NAMALWA (cell line): ENCODE data around the gene PRKACA.

Experiments
- DNase-seq: peaks from one replicate; pipeline ENCODE4 v3.0.0-alpha.2; 2015; ENCODE audit warnings: low spot score

The PRKACA gene

DNA sequence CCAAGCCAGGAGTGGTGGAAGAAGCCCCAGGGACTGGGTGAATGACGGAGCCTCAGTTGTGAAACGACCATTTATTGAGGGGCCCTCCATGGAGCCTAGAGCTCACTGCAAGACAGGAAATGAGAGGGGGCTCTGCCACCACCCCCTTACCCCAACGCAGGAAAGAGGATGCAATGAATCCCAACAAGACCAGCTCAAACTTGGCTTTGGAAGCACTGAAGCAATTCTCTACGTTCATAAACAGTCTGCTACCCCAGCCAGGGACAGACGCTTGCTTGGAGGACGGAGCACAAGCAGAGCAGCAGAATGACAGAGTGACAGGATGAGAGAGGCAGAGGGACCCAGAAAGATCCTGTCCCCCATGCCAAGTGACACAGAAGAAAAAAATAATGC lies 1.0 kb downstream of the PRKACA start:
- no peak for DNase-seq

DNA sequence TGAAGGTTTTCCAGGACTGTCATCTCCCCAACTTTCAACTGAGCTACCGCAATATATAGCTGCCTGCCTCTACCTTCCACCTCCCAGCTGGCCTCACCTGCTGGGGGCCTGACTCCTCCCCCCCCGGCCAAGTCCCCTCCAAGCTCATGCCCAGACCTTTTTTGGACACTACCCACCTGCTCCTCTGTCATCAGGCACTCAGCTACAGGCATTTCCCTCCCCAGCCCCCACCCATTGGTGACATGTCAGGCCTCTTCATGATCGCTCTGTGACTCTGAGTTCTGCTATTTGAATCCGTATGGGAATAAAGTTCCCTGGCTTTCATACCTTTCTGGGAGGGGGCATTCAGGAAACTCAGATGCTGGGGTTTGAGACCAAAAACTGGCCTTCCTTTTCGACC lies 1.8 kb downstream of the PRKACA start:
- no peak for DNase-seq

DNA sequence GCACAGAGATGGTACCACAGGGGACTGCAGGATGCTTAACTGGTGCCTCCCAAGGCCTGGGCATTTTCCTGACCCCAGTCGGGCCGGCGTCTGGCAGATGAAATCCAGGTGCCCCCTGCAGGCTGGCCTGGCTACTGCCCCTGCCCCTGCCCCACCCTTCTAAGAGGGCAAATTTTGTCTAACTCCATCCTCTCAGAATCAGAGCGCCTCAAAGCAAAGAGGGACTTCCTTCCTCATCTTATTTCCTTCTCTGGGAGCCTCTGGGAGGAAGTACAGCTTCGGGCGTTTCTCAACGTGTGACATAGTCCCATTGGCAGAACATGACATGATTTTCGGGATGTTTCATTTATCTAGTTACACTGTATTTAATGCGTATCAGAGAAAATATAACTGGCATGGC lies 2.7 kb downstream of the PRKACA start:
- DNase-seq, result peak; percentile 59

DNA sequence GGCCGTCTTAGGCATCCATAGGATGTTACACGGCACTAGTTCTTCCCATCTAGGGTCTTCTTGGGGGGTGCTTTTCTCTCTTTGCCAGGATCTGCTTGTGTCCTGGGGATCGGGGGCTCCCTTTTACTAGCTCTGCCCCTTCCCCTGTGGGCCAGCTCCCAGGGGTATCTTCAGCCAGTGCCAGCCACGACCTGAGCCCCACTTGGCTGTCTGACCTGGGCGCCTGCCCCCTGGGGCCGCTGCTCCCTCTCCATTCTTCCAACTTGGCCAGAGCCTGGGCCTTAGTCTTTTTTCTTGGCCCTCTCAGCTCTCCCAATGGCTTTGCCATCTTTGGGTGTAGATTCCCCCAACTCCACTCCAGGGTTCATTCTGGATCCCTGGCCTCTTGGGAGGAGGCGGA lies 3.1 kb downstream of the PRKACA start:
- no peak for DNase-seq

DNA sequence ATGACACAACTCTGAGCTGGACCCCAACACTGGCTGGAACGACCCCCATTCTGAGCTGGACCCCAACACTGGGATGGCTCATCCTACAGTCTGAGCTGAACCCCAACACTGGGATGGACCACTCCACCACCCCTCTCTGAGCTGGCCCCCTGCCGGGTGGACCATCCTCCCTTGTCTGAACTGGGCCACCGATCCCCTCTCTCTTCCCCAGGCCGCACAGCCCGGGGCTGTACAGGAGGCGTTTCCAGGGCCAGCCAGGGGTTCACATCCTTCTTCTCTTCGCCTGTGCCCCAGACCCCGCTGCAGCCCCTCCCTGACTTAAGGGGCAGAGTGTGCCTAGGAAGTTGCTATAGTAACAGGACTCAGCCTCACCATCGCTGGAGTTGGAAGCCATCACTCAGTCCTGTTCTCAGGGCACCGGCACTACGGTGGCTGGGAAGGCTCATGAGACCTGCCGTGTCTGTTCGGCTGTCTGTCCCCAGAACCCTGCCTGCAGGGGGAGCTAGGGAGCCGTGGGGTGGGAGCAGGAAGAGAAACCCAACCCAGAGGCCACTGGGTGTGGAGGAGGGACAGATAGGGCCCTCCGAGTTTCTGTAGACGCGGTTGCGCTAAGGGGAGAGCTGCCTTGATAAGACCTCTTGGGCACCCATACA lies 3.7 kb downstream of the PRKACA start:
- DNase-seq, result peak; percentile 47

DNA sequence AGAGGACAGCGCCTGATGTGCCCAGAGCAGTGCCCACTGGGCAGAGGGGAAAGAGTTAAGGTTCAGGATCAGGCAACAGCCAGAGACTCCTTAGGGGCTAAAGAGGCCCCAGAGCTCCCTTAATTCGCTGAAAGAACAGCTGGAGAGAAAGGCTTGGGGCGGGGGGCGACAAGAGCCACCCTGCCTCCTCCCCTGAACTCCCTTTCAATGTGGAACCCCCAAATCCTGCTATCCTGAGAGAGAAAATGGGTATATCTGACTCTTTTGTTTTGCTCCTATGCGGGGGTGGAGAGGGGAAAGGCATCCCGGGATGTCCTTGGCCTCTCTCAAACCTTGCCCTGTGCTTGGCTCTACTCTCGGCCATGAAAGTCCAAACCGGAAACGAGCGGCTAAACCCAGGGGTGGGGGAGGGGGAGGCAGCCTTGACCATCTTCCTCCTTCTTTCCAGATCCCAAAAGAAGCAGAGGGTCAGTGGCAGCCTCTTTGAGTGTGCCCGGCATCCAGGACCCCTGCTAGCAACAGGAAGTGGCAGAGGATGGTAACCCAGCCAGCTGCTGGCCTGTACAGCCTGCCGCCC lies 4.7 kb downstream of the PRKACA start:
- no peak for DNase-seq

DNA sequence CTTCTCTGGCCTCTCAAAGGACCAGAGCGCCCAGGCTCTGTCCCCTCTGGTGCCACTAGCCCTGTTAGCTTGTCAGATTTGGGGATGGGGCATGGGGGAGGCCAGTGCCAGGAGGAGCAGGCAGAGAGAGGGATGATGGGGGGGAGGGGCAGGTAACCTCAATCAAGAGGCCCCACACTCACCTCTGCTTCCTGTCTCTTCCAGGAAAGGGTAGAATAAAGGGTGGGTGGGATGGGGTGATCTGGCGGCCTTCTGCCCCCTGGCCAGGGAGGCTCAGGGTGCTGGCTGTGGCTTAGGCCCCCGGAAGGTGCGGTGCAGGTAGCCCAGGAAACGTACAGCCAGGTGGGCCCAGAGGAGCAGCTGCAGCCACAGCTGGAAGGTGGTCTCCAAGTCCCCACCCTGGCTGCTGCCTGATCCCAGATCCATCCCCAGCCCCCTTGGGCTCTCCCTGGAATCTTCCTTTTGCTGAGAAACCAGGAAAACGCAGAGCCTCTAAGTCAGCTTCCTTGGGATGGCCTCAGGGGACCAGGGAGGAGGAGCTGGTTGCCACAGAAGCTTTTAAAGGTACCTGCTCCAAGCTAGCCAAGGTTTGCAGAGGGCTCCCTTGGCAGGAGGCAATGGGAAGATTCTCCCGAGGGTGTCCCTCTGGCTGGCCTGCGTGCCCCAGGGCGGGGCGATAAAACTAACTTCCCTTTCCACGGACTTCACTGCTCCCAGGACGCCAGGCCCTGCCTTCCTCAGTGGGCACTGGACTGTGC lies 5.3 kb downstream of the PRKACA start:
- no peak for DNase-seq

DNA sequence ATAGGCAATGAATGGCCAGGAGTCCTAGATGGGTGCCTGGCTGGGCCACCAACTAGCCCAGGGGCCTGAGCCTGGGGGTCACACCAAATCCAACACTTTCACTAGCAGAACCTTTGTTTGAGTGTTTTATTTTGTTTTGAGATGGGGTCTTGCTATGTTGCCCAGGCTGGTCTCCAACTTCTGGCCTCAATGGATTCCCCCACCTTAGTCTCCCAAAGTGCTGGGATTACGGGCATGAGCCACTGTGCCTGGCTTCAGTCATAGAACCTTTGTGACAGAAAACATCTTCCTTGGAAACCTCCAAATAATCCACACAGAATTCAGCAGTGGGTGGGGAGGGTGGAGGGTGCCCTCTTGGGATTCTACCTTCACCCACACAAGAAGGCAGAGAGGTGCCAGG lies 6.1 kb downstream of the PRKACA start:
- no peak for DNase-seq

DNA sequence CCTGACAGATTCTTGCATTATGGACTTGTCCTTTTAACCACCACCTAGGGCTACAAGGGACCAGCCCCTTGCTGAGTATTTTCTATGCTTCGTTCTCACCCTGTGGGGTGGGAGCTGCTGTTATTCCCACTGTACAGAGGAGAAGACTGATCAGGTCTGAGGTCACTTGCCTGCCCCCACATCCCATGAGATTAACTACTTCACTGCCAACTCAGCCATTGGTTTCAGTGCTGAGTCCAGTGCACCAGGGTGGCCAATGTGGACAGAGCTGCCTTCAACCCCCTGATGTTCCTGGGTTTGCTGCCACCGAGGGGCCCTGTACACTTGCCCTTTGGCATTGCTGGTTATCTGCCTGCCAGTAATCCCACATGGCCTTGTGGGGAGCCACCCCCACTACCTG lies 6.9 kb downstream of the PRKACA start:
- DNase-seq, result no peak

DNA sequence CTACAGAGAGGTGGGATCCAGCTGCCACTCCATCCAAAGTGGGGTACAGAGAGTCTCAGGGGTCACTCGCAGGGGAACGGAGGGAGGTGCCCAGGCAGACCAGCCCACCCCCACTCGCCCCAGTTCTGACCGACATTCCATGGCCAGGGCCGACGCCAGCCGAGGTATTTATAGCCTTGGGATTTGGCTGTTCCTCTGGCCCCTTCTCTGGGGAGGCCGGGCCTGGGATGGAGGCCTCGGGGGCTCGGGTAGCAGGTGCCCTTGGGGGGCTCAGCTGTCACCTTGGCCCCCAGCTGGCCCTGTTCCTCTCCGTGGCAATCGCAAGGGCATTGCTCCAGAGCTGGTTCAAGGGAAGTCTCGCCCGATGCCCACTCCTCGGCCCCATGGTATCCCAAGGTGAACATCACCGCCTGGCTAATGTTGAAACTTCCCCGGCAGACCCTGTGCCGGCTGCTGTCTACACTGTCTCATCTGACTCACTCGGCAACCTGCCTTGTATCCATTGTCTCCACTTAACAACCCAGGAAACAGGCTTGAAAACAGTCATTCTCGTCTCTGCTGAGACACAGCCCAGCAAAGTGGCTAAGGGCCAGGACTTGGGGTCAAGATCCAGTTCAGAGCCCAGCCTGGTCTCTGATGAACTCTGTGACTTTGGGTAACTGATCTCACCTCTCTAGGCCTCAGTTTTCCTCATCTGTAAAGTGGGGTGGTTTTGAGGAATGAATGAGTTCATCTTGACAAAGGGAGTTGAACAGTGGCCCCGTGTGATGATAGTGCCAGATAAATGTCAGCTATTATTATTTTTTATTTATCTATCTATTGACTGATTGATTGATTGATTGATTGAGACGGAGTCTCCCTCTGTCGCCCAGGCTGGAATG lies 9.7 kb downstream of the PRKACA start:
- DNase-seq, result no peak

DNA sequence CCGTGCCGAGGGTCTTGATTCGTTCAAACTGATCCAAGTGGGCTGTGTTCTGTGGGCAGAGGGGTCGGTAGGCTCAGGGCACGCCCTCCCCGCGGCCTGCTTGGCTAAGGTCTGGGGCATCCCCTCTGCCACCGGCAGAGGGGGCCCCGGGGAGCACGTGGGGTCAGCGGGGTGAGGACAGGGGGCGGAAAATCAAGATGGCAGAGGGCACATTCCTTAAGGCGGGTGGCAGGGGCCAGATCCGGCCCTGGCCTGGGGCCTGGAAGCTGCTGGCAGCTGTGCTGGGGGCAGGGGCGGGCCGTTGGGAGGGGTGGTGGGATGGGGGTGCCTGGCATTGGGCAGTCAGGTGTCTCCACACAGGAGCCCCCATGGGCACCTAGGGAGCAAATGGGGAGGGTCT lies 10.7 kb downstream of the PRKACA start:
- no peak for DNase-seq

DNA sequence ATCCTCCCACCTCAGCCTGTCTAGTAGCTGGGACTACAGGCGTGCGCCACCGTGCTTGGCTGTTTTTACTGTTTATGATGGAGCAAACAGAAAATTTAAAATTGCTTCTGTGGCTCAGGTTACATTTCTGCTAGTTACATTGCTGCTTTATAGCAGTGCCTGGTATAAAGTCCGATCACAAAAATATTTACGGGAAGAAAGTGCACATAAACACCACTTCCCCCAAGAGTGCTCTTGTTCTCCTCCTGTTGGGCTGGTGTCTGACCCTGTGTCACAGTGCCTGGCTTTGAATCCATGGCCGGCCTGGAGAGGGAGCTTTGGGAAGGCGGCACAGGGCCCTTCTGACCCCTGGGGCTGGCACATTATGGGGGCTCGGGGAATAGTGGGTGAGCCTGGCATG lies 11.9 kb downstream of the PRKACA start:
- no peak for DNase-seq

DNA sequence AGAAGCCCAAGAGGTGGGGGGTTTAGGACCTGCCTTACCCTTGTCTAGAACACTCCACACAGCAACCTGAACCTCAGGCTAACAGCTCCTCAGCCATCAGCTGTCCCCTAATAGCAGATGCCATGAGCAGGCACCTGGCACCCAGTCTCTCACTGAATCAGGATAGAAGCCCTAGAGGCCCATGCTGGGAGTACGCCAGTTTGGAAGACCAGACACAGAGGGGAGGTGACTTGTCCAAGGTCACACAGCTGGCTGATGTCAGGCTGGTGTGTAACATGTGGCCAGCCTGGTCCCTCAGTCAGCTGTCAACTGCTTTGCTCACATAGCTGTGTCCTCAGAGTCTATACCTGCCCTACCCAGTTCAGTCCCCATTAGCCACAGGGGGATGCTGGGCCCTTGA lies 14.3 kb downstream of the PRKACA start:
- peak; percentile 50 for DNase-seq

DNA sequence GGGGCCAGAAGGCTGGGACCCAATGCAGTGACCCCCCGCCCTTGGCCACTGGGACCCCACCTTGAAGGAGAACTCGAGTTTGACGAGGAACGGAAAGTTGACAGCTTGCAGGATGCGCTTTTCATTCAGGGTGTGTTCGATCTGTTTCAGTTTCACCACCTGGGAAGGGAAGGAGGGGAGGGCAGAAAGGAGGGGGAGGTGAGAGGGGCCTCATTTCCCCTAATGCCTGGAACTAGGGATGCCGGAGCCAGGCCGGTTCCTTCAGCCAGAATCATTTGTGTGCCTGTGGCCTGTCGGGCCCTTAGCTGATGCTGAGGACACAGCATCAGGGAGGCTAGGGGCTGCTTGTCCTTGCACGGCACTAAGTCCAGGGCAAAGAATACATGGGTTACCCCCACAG lies 14.8 kb downstream of the PRKACA start:
- DNase-seq, result no peak

DNA sequence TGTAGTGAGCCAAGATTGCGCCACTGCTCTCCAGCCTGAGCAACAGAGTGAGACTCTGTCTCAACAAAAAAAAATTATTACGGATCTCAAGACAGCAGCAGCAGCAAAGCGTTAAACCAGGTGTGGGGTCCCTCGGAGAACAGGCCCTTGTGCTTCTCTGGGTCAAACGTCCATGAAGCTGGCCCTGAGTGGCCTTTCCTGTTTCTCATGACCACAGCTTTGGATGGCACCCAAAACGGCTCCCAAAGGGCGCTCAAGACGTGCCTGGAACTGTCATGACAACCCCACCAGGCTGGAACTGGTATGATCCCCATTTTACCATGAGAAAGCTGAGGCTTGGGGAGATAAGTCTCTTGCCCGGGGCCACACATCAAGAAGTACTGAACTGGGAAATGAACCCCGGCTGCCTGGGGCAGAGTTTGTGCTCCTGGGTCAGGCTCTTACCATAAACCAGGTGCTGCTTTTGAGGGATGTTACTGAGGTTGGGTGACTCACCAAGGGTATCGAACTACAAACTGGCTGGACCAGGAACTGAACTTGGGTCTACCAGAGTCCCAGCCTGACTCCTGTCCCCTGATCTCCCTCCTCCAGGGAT lies 15.4 kb downstream of the PRKACA start:
- DNase-seq, result no peak

DNA sequence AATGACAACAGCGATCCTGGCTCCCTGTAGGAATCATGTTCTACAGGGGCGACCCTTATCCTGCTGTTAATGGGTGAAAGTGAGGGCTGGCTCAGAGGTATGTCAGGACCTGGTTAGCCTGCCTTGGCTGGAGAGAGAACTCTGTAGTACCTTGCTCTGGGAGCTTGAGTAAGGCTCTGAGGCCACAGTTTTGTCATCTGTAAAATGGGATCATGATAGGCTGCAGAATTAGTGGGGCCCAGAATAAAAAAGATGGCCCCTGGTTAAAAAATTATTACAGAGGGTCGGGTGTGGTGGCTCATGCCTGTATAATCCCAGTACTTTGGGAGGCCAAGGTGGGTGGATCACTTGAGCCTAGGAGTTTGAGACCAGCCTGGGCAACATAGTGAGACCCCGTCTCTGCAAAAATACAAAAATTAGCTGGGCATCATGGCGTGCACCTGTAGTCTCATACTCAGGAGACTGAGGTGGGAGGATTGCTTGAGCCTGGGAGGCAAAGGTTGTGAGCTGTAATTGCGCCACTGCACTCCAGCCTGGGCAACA lies 16.5 kb downstream of the PRKACA start:
- DNase-seq, result no peak

DNA sequence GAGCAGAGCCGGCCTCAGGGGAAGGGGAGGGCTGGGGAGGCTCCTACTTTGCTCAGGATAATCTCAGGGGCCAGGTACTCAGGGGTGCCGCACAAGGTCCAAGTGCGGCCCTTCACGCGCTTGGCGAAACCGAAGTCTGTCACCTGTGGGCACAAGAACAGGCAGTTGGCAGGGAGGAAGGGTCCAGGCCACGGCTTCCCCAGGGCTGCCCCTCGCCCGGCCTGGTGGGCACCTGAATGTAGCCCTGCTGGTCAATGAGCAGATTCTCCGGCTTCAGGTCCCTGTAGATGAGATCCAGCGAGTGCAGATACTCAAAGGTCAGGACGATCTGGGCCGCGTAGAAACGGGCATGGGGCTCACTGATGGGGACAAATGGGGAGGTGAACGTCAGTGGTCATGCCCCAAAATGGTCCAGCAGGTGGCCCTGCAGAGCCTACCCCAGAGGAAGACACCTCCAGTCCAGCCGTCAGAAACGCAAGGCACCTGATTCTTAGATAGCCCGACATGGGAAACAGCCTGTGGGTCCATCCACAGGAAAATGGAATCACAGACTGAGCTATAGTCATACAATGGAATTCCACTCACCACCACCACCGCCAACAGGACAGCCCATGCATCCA lies 19.9 kb downstream of the PRKACA start:
- no peak for DNase-seq

DNA sequence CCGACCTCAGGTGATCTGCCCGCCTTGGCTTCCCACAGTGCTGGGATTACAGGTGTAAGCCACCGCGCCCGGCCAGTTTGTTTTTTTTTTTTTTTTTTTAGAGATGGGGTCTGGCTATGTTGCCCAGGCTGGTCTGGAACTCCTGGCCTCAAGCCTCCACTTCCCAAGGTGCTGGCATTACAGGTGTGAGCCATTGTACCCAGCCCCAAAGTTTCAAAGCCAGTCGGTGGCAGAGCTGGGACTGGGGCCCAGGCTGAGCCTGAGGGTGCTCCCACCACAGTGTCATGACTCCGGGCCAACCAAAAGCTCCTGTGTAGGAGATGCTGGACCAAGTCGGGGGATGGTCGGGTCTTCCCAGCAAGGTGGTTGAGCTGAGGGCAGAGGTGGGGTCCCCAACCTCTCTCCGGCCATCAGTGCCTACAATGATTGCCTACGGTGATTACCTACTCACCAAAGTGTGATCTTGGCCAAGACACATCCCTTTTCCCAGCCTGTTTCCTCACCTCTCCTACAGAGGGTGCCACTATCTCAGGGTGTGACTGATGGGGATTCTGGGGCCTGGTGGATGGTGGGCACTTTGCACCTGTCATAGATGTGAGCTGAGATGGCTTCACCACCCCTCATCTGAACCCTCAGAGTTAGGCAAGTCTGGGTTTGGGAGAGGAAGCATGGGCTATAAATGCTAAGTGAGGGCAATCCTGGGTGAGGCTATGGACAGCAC lies 21.1 kb downstream of the PRKACA start:
- DNase-seq, result no peak

DNA sequence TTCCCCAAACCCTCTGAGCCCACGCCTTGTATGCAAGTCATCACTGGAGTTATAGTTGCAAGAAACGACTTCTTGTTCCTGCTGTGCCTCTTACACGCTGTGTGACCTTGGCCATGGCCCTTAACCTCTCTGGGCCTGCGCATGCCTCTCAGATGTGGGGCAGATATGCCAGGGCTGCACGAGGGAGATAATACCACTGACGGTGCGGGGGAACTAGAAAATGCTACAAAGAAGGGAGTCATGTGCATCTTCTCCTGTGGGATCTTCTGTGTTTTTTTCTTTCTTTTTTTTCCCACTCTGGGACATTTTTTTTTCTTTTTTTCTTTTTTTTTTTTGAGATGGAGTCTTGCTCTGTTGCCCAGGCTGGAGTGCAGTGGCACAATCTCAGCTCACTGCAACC lies 22.7 kb downstream of the PRKACA start:
- DNase-seq, result no peak

DNA sequence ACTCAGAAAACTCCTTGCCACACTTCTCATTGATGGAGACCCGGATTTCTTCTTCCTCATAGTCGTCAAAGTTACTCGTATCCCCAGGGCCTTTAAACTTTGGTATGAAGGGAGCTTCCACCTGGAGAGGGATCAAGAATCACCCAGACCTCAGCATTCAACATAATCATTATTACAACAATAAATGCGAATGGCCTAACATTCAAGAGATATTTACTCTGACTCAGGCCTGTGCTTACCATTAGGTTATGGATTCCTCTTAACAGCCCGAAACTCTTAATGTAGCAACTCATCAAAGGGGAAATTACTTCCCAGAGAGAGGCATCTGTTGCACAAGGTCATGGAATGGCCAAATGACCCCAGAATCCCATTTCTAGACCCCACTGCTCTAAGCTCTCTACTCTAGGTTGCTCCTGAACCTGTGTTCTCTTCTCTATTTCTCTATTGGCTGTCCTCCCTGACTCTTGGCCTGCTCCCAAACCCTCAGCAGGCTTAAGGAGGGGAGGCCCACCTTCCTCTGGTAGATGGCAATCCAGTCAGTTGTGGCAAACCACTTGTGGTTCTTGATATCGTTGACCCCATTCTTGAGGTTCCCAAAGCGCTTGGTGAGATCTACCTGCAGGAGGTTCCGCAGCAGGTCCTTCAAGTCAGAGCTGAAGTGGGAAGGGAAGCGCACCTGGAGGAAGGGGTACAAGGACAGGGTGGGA lies 24.3 kb downstream of the PRKACA start:
- DNase-seq, result no peak
